Midbrain (tissue), 1 donor: ENCODE data around the gene MMP7.
A peak's percentile ranks its signal among the peaks of the same experiment; 100 is the strongest.

ENCODE experiments used
- DNase-seq: peaks from one replicate; lab custom pipeline; 2025; lab: John Stamatoyannopoulos, UW

Gene MMP7

GRCh38 chr11:102495161-102496042 lies 35.1 kb downstream of the MMP7 start:
- DNase-seq, result peak; percentile 85

- no peak for DNase-seq
Measured at GRCh38 chr11:102494216-102494615, 36.3 kb downstream of the MMP7 start.

GRCh38 chr11:102493524-102493923 lies 37.0 kb downstream of the MMP7 start:
- DNase-seq, result no peak

DNA sequence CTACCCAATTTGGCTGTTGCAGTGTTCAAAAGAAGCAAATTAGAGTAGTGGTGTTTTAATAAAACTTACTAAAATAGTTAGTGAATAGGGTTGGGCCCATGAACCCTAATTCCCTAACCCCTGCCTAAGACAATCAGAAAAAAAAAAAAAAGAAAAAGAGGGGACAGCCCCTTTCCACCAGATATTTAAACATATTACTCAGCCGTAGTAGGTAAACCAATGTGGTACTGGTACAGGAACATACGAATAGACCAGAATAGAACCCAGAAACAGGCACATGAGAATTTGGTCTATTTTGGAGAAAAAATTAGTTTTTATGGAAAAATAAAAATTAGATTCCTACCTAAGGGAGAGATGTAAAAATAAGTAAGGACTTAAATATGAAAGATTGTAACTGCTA lies 38.6 kb downstream of the MMP7 start:
- no peak for DNase-seq

GRCh38 chr11:102489186-102490145 lies 41.1 kb downstream of the MMP7 start:
- no peak for DNase-seq

- no peak for DNase-seq
Measured at GRCh38 chr11:102488208-102488607, 42.3 kb downstream of the MMP7 start.

DNA sequence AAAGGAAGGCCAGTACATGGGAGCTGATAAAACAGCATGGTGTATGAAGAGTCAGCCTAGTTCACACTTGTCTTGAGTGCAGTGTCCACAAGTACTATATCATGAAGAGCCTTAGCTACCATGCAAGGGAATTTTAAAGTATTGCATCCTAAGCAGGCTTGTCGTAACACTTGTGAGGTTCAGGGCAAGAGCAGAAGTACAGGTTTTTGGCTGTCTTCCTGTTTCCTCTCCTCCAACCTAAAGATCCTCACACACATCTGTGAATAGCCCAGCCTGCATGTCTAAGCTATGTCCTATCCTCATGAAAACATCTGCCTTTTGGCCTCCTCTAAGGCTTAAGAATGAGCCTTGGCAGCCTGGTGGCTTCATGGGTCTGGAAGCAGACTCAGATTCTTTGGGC lies 43.3 kb downstream of the MMP7 start:
- DNase-seq, result no peak

DNA sequence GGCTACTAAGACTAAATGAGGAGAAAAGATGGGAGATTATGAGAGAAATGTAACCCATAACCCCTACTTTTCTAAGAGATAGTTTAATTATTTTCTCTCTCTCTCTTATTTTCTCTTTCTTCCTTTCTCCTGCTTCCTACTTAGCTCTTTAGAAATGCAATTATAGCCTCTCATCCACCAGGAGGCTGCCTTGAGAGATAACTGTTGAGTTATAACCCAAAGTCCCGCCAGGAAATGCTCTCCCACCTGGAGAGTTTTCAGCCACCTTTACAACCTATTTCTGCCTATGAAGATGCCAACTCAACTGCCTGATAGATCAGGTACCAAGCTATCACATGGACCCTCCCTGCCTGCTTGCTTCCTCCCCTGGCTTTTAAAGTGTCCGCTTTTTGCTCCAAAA lies 44.0 kb downstream of the MMP7 start:
- DNase-seq, result no peak

GRCh38 chr11:102485095-102485722 lies 45.3 kb downstream of the MMP7 start:
- no peak for DNase-seq

DNA sequence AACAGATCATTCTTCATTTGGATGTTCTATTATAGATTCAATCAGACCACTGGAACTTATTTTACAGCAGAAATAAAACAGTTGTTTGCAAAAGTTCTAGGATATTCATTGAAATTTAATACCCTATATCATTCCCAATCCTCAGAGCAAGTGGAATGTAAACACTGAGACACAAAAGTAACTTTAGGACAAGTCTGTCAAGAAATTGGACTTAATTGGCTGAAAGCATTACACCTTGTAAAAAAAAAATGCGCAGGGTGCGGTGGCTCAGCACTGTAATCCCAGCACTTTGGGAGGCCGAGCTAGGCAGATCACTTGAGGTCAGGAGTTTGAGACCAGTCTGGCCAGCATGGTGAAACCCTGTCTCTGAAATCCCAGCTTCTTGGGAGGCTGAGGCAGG lies 48.1 kb downstream of the MMP7 start:
- DNase-seq, result no peak

DNA sequence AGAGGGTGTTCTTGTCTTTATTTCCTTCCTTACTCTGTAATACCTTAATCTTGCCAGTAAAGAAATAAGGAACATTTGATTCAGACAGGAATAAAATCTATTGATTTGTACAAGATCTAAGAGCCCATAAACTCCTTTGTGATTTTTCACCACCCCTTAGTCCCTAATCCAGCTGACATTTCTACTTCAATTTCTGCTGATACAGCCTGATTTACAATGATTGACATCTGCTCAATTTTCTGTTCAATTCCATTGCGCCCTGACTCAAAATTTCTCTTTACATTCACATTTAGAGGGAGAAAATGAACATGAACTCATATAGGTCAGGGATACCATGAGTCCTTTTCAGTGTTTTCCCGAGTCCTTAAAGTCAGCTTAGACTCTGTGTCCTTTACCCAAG lies 50.8 kb downstream of the MMP7 start:
- DNase-seq, result peak; percentile 21

- no peak for DNase-seq
Measured at GRCh38 chr11:102478673-102479299, 51.8 kb downstream of the MMP7 start.

- no peak for DNase-seq
Measured at GRCh38 chr11:102476812-102477211, 53.7 kb downstream of the MMP7 start.

GRCh38 chr11:102476069-102476468 lies 54.5 kb downstream of the MMP7 start:
- DNase-seq, result no peak

DNA sequence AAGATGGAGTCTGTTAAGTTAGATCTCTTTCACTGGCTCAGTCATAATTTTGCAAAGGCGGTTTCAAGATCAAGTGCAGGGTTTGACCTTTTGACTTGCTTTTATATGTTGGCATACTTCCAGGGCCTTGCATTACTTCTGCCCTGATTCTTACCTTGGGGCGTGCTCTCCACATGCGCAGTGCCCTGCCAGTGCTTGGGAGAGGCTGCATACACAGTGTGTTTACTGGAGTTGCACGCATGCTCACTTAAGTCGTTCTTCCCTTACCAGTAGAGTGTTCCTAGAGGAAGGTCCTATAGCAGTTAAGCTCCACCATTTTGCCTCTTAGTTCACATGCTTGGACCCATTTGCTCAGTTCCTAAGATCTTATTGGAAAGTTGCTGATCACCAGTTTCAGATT lies 57.0 kb downstream of the MMP7 start:
- no peak for DNase-seq

- no peak for DNase-seq
Measured at GRCh38 chr11:102472127-102472526, 58.4 kb downstream of the MMP7 start.

DNA sequence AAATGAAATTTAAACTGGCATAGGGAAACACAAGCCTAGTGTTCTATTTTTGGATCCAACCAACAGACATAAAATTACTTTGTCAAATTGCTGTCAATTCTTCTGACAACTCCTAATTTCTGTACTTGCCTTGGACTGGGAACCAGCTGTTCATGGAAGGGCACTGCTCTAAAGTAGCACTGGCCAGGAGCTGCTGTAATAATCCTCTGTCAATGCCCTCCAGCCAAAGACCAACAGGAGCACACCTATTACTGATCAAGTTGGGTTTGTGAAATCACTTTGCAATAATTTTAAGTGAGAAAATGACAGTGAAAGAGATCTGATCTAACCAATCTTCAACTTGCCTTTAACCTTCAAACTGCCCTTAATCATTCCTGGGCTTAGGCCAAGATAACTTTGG lies 59.1 kb downstream of the MMP7 start:
- no peak for DNase-seq
